Keratinocyte (primary cell): Measurements from ENCODE around the gene CFAP300. TPM values are rescaled to one million over a fixed set of nuclear protein-coding genes. Genes with fewer than 3 reads are reported as not detected.

Experiments
- DNase-seq: peaks from one replicate; pipeline ENCODE4 v3.0.0-alpha.2; 2011; ENCODE audit warnings: low read depth, missing footprints, low spot score
- FAIRE-seq: peaks from 2 replicates; lab custom pipeline; 2011; peaks lifted over from hg19 to GRCh38; lab: Jason Lieb, UNC
- H2AFZ ChIP-seq: 2 replicates; pipeline ENCODE4 v1.6.0; 2012; ENCODE audit warnings: low read length, control low read depth, inconsistent platforms; ENCODE audit not compliant: control insufficient read depth
- H3K27ac ChIP-seq: 2 replicates; pipeline ENCODE4 v1.5.1; 2011; ENCODE audit warnings: low read length; ENCODE audit not compliant: control insufficient read depth, insufficient read depth
- H3K27me3 ChIP-seq: 3 replicates; pipeline ENCODE4 v1.6.0; 2011; ENCODE audit warnings: low read length; ENCODE audit not compliant: control insufficient read depth, insufficient read depth; ENCODE audit errors: extremely low read depth
- H3K36me3 ChIP-seq, 2 experiments: 2 replicates in 1 of 2; 3 replicates in 1 of 2; pipeline ENCODE4 v1.5.1; 2011; ENCODE audit warnings: low read length in 2 of 2, mild to moderate bottlenecking in 1 of 2; ENCODE audit not compliant: control insufficient read depth in 2 of 2, insufficient read depth in 2 of 2; ENCODE audit errors: extremely low read depth in 1 of 2
- H3K4me1 ChIP-seq: 3 replicates; pipeline ENCODE4 v1.5.1; 2011; ENCODE audit warnings: low read length; ENCODE audit not compliant: control insufficient read depth, insufficient read depth; ENCODE audit errors: extremely low read depth
- H3K4me2 ChIP-seq: 3 replicates; pipeline ENCODE4 v1.6.0; 2011; ENCODE audit warnings: low read depth, low read length; ENCODE audit not compliant: control insufficient read depth, insufficient read depth; ENCODE audit errors: extremely low read depth
- H3K4me3 ChIP-seq, 3 experiments: fragments of 200-600 bp in 1 of 3; sonication (generic) in 1 of 3; 2 replicates in 2 of 3; 3 replicates in 1 of 3; pipeline ENCODE4 v1.5.1; 2011 to 2016; ENCODE audit warnings: low read length in 3 of 3, mild to moderate bottlenecking in 3 of 3, control low read depth in 2 of 3, inconsistent platforms in 1 of 3, low read depth in 1 of 3, mixed read lengths in 1 of 3, mixed run types in 1 of 3, moderate library complexity in 1 of 3; ENCODE audit not compliant: control insufficient read depth in 2 of 3, insufficient read depth in 2 of 3; ENCODE audit errors: extremely low read depth in 1 of 3
- H3K79me2 ChIP-seq: 2 replicates; pipeline ENCODE4 v1.6.0; 2012; ENCODE audit warnings: low read length; ENCODE audit not compliant: control insufficient read depth, insufficient read depth
- H3K9ac ChIP-seq: 3 replicates; pipeline ENCODE4 v1.6.0; 2011; ENCODE audit warnings: low read length; ENCODE audit not compliant: control insufficient read depth, insufficient read depth; ENCODE audit errors: extremely low read depth
- H3K9me1 ChIP-seq: 3 replicates; pipeline ENCODE4 v1.6.0; 2011; ENCODE audit warnings: low read length; ENCODE audit not compliant: control insufficient read depth, insufficient read depth; ENCODE audit errors: extremely low read depth
- H3K9me3 ChIP-seq: 2 replicates; pipeline ENCODE4 v1.5.1; 2012; ENCODE audit warnings: low read depth, low read length; ENCODE audit not compliant: control insufficient read depth
- H4K20me1 ChIP-seq: 3 replicates; pipeline ENCODE4 v1.6.0; 2011; ENCODE audit warnings: low read length; ENCODE audit not compliant: control insufficient read depth, insufficient read depth; ENCODE audit errors: extremely low read depth
- CTCF ChIP-seq, 3 experiments: IDR thresholded peaks in 1 of 3; conservative IDR thresholded peaks in 1 of 3; optimal IDR thresholded peaks in 1 of 3; 2 replicates in 2 of 3; 3 replicates in 1 of 3; pipeline versions ENCODE3 to v1.5.1; 2011; ENCODE audit warnings: low read length in 3 of 3, mild to moderate bottlenecking in 3 of 3, moderate library complexity in 2 of 3, control low read depth in 1 of 3, inconsistent platforms in 1 of 3; ENCODE audit not compliant: insufficient read depth in 2 of 3; ENCODE audit errors: extremely low read depth in 1 of 3
- EZH2 ChIP-seq: IDR thresholded peaks from one replicate; pipeline ENCODE4 v1.6.1; 2012; ENCODE audit warnings: inconsistent platforms, mild to moderate bottlenecking, low read length, moderate library complexity
- dilution Hi-C: fragments of 300-500 bp; cut with MboI; formaldehyde crosslinking; loops from one replicate; pipeline ENCODE4 v1.7.0; 2020; ENCODE audit warnings: low sequenced_read_pairs; ENCODE audit not compliant: extremely low pct_ligation_motif_present
- polyA plus RNA-seq, 5 experiments: library from polyadenylated mRNA; depleted of rRNA in 3 of 5; stranded (reverse) in 3 of 5; stranded (forward) in 1 of 5; unstranded in 1 of 5; fragments of >200 nt; gene quantifications; 1 replicate in 1 of 5; 2 replicates in 3 of 5; 3 replicates in 1 of 5; pipeline versions ENCODE4 v1.2.1 to v1.2.3, GENCODE V29; 2011 to 2012; ENCODE audit warnings: missing spikeins in 2 of 5, low read depth in 1 of 5, low replicate concordance in 1 of 5

Gene CFAP300
- polyA plus RNA-seq, 1 donor (not counting 4 experiments of a cell fraction or from before 2014, with no cell fraction given), result 2.6 TPM

- H3K27me3 ChIP-seq, result no peaks in the 10 kb centered on the region
- no peaks in the 10 kb centered on the region for H4K20me1 ChIP-seq
- H3K9ac ChIP-seq, result no peak overlapping the region
- no peak overlapping the region for H3K27ac ChIP-seq
- H3K9me3 ChIP-seq, result no peaks in the 10 kb centered on the region
- no peak overlapping the region for H3K4me2 ChIP-seq
- H2AFZ ChIP-seq, result peak overlapping the region; percentile 47
- dilution Hi-C loops, result no loop called here
- no peak for DNase-seq
- FAIRE-seq, result no peak
- H3K4me3 ChIP-seq, result no peak overlapping the region
- H3K36me3 ChIP-seq, result no peaks in the 10 kb centered on the region
- H3K4me1 ChIP-seq, result no peaks in the 10 kb centered on the region
- H3K79me2 ChIP-seq, result no peaks in the 10 kb centered on the region
- no peak for TF ChIP-seq EZH2
- no peak for TF ChIP-seq CTCF (optimal IDR thresholded peaks at IDR 0.05 in 1 of 3, IDR thresholded peaks at IDR 0.05 in 1 of 3, conservative IDR thresholded peaks at IDR 0.05 in 1 of 3; ENCODE audit: extremely low read depth in 1 of 3, insufficient read depth in 2 of 3, low read length in 3 of 3)
- H3K9me1 ChIP-seq, result no peaks in the 10 kb centered on the region
These were observed 21.0 kb upstream of the CFAP300 start for GRCh38 chr11:102026217-102026616.

- Histone ChIP-seq H3K36me3 (no peaks in the 10 kb centered on the region), H2AFZ (no peak overlapping the region), H3K9me3 (no peaks in the 10 kb centered on the region), H3K9ac (no peak overlapping the region), H3K9me1 (no peaks in the 10 kb centered on the region), H3K4me1 (no peaks in the 10 kb centered on the region), H3K27ac (no peak overlapping the region), H4K20me1 (no peaks in the 10 kb centered on the region), H3K27me3 (no peaks in the 10 kb centered on the region), H3K4me3 (no peak overlapping the region), H3K4me2 (no peak overlapping the region), H3K79me2 (no peaks in the 10 kb centered on the region)
- no peak for DNase-seq
- no peak for FAIRE-seq
- TF ChIP-seq EZH2 (no peak), CTCF (optimal IDR thresholded peaks at IDR 0.05 in 1 of 3, IDR thresholded peaks at IDR 0.05 in 1 of 3, conservative IDR thresholded peaks at IDR 0.05 in 1 of 3; ENCODE audit: extremely low read depth in 1 of 3, insufficient read depth in 2 of 3, low read length in 3 of 3) (no peak)
- dilution Hi-C loops, result no loop called here
These were observed 20.3 kb upstream of the CFAP300 start for GRCh38 chr11:102026959-102027358.
